ENCODE measurements around the gene COA8. TPM values are rescaled to one million over a fixed set of nuclear protein-coding genes. Genes with fewer than 3 reads are reported as not detected.

Gene COA8
- total and polyA plus RNA-seq, 2 donors (not counting 3 experiments of a cell fraction or from before 2014, with no cell fraction given), result 19.1 to 46.4 TPM

DNA sequence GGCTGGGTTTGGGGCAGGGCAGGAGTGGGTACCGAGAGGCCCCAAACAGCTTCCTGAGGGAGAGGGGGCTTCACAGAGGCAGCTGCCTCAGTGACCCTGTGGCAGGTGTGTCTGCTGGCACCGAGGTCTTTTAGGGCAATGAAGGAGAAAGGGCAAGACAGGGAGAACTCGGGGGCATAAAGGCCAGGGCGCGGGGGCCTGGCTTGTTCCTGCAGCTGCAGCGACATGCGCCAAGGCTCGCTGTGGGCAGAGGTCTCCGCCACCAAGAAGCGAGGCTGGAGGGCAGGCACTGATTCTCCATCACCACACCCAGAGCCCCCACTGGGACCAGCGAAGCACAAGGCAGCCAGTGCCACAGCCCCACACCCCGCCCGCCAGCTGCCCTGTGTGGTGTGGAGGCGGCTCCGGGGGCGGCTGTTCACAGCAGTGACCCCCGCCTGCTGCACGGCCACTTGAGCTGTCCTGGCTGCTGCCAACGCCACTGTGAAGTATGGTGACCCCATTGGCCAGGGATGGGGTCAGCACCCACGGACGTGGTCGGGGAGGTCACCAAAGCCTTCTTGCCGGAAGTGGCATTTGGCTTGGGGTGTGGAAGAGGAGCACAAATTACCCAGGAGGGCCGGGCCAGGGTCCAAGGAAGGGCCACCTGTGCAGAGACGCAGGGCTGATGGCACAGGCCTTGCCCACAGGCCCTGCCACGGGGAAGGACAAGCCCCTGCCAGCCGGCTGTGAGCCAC, 16.7 kb upstream of the COA8 start:
- Histone ChIP-seq H3K27me3 (ENCODE audit: control insufficient read depth in 2 of 2, insufficient read depth in 2 of 2, low read length in 2 of 2) (no peaks in the 10 kb centered on the region), H3K4me3 (replicated peaks in 1 of 3; ENCODE audit: insufficient read depth in 1 of 3, low read depth in 1 of 3, low read length in 3 of 3) (no peak overlapping the region), H3K9ac (replicated peaks; ENCODE audit: extremely low read depth, insufficient read depth, low read length) (no peak overlapping the region), H2AFZ (ENCODE audit: low read depth, low read length) (no peak overlapping the region), H3K4me1 (ENCODE audit: control insufficient read depth, extremely low read depth, insufficient read depth, low read length) (no peaks in the 10 kb centered on the region), H3K9me3 (replicated peaks; ENCODE audit: control insufficient read depth, insufficient read depth, low read length) (no peaks in the 10 kb centered on the region), H3K9me1 (replicated peaks; ENCODE audit: control insufficient read depth, extremely low read depth, insufficient read depth, low read length) (no peaks in the 10 kb centered on the region), H3K27ac (ENCODE audit: insufficient read depth, low read depth, low read length) (no peak overlapping the region), H3K4me2 (ENCODE audit: insufficient read depth, low read length) (no peak overlapping the region), H3K79me2 (ENCODE audit: control insufficient read depth, insufficient read depth, low read length) (no peaks in the 10 kb centered on the region), H3K36me3 (ENCODE audit: control insufficient read depth in 2 of 2, extremely low read depth in 1 of 2, insufficient read depth in 2 of 2, low read length in 2 of 2) (no peaks in the 10 kb centered on the region), H4K20me1 (replicated peaks; ENCODE audit: control insufficient read depth, extremely low read depth, insufficient read depth, low read length) (no peaks in the 10 kb centered on the region)
- BruUV-seq (replicated peaks), result no TSS peak
- POLR2A ChIA-PET, result no interaction called here
- intact Hi-C loops (cut with micrococcal nuclease) (loop anchor here (1.0 kb wide), 2 partner anchors 28 to 46 kb away; no protein-coding TSS in a partner anchor), dilution Hi-C loops (cut with MboI; ENCODE audit: extremely low pct_ligation_motif_present, low sequenced_read_pairs) (no loop called here)
- FAIRE-seq (no peak), DNase-seq (ENCODE audit: low read depth, low spot score) (no peak)
- no peak for TF ChIP-seq FOS (IDR thresholded peaks at IDR 0.05; ENCODE audit: borderline replicate concordance, insufficient read depth, low read length)
- CTCF ChIA-PET, result interaction anchor here (0.9 to 14.4 kb wide), 6 partner anchors 11 to 46 kb away, joined by 3 to 209 read pairs (median 8); partner anchors contain the start of gene CKB

GRCh38 chr14:103546652-103547454, 15.9 kb upstream of the COA8 start:
- Histone ChIP-seq H4K20me1 (replicated peaks; ENCODE audit: control insufficient read depth, extremely low read depth, insufficient read depth, low read length) (no peaks in the 10 kb centered on the region), H3K4me3 (replicated peaks in 1 of 3; ENCODE audit: insufficient read depth in 1 of 3, low read depth in 1 of 3, low read length in 3 of 3) (no peak overlapping the region), H3K36me3 (ENCODE audit: control insufficient read depth in 2 of 2, extremely low read depth in 1 of 2, insufficient read depth in 2 of 2, low read length in 2 of 2) (no peaks in the 10 kb centered on the region), H3K79me2 (ENCODE audit: control insufficient read depth, insufficient read depth, low read length) (no peaks in the 10 kb centered on the region), H3K9me3 (replicated peaks; ENCODE audit: control insufficient read depth, insufficient read depth, low read length) (no peaks in the 10 kb centered on the region), H3K27ac (ENCODE audit: insufficient read depth, low read depth, low read length) (no peak overlapping the region), H3K27me3 (ENCODE audit: control insufficient read depth in 2 of 2, insufficient read depth in 2 of 2, low read length in 2 of 2) (no peaks in the 10 kb centered on the region), H2AFZ (ENCODE audit: low read depth, low read length) (no peak overlapping the region), H3K4me1 (ENCODE audit: control insufficient read depth, extremely low read depth, insufficient read depth, low read length) (no peaks in the 10 kb centered on the region), H3K9ac (replicated peaks; ENCODE audit: extremely low read depth, insufficient read depth, low read length) (no peak overlapping the region), H3K9me1 (replicated peaks; ENCODE audit: control insufficient read depth, extremely low read depth, insufficient read depth, low read length) (no peaks in the 10 kb centered on the region), H3K4me2 (ENCODE audit: insufficient read depth, low read length) (no peak overlapping the region)
- TF ChIP-seq MYC (IDR thresholded peaks at IDR 0.05; ENCODE audit: low read depth, low read length) (no peak), EZH2 (IDR thresholded peaks at IDR 0.05; ENCODE audit: borderline replicate concordance, low read depth, low read length, severe bottlenecking) (no peak), CTCF (IDR thresholded peaks at IDR 0.05; ENCODE audit: extremely low read depth in 1 of 2, insufficient read depth in 1 of 2, low read depth in 1 of 2, low read length in 2 of 2) (peak; percentile 82 to 88), JUN (IDR thresholded peaks at IDR 0.05; ENCODE audit: borderline replicate concordance, insufficient read depth, insufficient read length, low read depth) (no peak)
- intact Hi-C loops (cut with micrococcal nuclease) (loop anchor here (1.0 kb wide), 2 partner anchors 29 to 47 kb away; no protein-coding TSS in a partner anchor), dilution Hi-C loops (cut with MboI; ENCODE audit: extremely low pct_ligation_motif_present, low sequenced_read_pairs) (no loop called here)
- no TSS peak for BruUV-seq (replicated peaks)
- peak; percentile 79 for FAIRE-seq
- ChIA-PET CTCF (interaction anchor here (0.5 to 14.4 kb wide), 17 partner anchors 9 to 1485 kb away, joined by 3 to 209 read pairs (median 3); partner anchors contain the start of genes BAG5 and CKB), POLR2A (no interaction called here)
- peak; percentile 40 for DNase-seq (ENCODE audit: low read depth, low spot score)
